ENCODE data around the gene RELL1.

- TF ChIP-seq, protein P1, sequence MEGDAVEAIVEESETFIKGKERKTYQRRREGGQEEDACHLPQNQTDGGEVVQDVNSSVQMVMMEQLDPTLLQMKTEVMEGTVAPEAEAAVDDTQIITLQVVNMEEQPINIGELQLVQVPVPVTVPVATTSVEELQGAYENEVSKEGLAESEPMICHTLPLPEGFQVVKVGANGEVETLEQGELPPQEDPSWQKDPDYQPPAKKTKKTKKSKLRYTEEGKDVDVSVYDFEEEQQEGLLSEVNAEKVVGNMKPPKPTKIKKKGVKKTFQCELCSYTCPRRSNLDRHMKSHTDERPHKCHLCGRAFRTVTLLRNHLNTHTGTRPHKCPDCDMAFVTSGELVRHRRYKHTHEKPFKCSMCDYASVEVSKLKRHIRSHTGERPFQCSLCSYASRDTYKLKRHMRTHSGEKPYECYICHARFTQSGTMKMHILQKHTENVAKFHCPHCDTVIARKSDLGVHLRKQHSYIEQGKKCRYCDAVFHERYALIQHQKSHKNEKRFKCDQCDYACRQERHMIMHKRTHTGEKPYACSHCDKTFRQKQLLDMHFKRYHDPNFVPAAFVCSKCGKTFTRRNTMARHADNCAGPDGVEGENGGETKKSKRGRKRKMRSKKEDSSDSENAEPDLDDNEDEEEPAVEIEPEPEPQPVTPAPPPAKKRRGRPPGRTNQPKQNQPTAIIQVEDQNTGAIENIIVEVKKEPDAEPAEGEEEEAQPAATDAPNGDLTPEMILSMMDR (IDR thresholded peaks at IDR 0.05) = no peak
- TF ChIP-seq POLR2A (IDR thresholded peaks at IDR 0.05) (no peak), POLR2AphosphoS5 (IDR thresholded peaks at IDR 0.05) (peak in 1 of 3 donors; percentile 3), EP300 (IDR thresholded peaks at IDR 0.05) (no peak)
These were observed 54.6 kb downstream of the RELL1 start for GRCh38 chr4:37631551-37631950.

All from stomach (tissue), 4 donors.